Psoas muscle (tissue), 8 donors: ENCODE results near the gene ADISSP. TPM values are rescaled to one million over a fixed set of nuclear protein-coding genes. Genes with fewer than 3 reads are reported as not detected.

Source experiments
- ATAC-seq, 4 donors: fragments of 200-7000 bp; cut with Tn5 transposase; one replicate each; pipeline ENCODE4 v1.9.1; 2020; ENCODE audit warnings: moderate library complexity in 3 of 4, mild to moderate bottlenecking in 2 of 4
- DNase-seq, 2 donors: peaks; one replicate each; pipeline ENCODE4 v3.0.0-alpha.2; 2020
- H3K27ac ChIP-seq: fragments of 200-600 bp; one replicate; pipeline ENCODE4 v1.8.0; 2022
- H3K27me3 ChIP-seq, 3 donors: fragments of 200-600 bp in 1 of 3; one replicate each; pipeline versions ENCODE4 v1.6.1 to v1.8.0; 2013 to 2022; ENCODE audit warnings: low read length in 2 of 3, mild to moderate bottlenecking in 2 of 3, moderate library complexity in 1 of 3; ENCODE audit not compliant: insufficient read depth in 3 of 3
- H3K36me3 ChIP-seq, 2 donors: fragments of 200-600 bp in 1 of 2; one replicate each; pipeline versions ENCODE4 v1.6.1 to v1.8.0; 2013 to 2022; ENCODE audit warnings: low read depth in 1 of 2, mild to moderate bottlenecking in 1 of 2, moderate library complexity in 1 of 2; ENCODE audit not compliant: insufficient read depth in 1 of 2
- H3K4me1 ChIP-seq: fragments of 200-600 bp; one replicate; pipeline ENCODE4 v1.8.0; 2022
- H3K4me3 ChIP-seq: fragments of 200-600 bp; one replicate; pipeline ENCODE4 v1.8.0; 2022; ENCODE audit warnings: mild to moderate bottlenecking
- H3K9me3 ChIP-seq: fragments of 200-600 bp; one replicate; pipeline ENCODE4 v1.8.0; 2022
- CTCF ChIP-seq: fragments of 200-600 bp; IDR thresholded peaks from one replicate; pipeline ENCODE4 v1.8.0; 2022; ENCODE audit warnings: antibody characterized with exemption
- WGBS, 3 donors: extraction: QIAGEN DNeasy Blood & Tissue Kit; methylation state at CpG; one replicate each; pipeline versions ENCODE4 v1.1.6 to v1.1.7; 2013; 5-methylcytosine and 5-hydroxymethylcytosine counted together
- intact Hi-C, 2 donors: fragments of 100-400 bp; cut with DNase I; formaldehyde crosslinking; loops; one replicate each; pipeline versions ENCODE4 v1.11.0 to v1.14.2; 2022
- polyA plus RNA-seq, 3 donors: library from polyadenylated mRNA; stranded (reverse); fragments of 200-250 nt; gene quantifications; one replicate each; pipeline ENCODE4 v1.2.3, GENCODE V29; 2013
- total RNA-seq, 4 donors: library from RNA; stranded (reverse); fragmentation: NEBNext Ultra II Directional in 2 of 4; extraction: Animal tissue kit (Norgen Biotek cat#: 25700) in 2 of 4; gene quantifications; one replicate each; pipeline versions ENCODE4 v1.2.1 to v1.2.4, GENCODE V29; 2021 to 2023
- donor health status: healthy with polysubstance abuse.
- donor health status: DM: no; HTN: no; CAD: no; lungs with moderate emphysema.
- donor health status: Bipolar disorder and iron deficiency.
- donor health status: healthy.
- donor health status: DM: yes; HTN: yes; CAD: no.
- donor health status: DM: no; HTN: no; CAD: no.
- donor health status: DM: no; HTN: no; CAD: no.
- donor health status: DM: yes; HTN: yes; CAD: no.

Gene ADISSP
- total and polyA plus RNA-seq, 7 donors, result 10.7 to 24.7 (median 14.4) TPM

GRCh38 chr20:3764659-3765058 lies 2.9 kb downstream of the ADISSP start:
- Histone ChIP-seq H3K27ac (no peak overlapping the region), H3K36me3 (no peaks in the 10 kb centered on the region), H3K9me3 (no peaks in the 10 kb centered on the region), H3K4me1 (peaks cover 10% of the 10 kb centered on the region), H3K27me3 (no peaks in the 10 kb centered on the region), H3K4me3 (no peak overlapping the region)
- no peak for TF ChIP-seq CTCF
- no peak for ATAC-seq
- intact Hi-C loops, result no loop called here
- DNase-seq, result no peak
- WGBS, 3 donors, result 87 to 95% (median 93%) methylated on average over 3 of the region's 3 CpGs

- Histone ChIP-seq H3K9me3 (no peaks in the 10 kb centered on the region), H3K4me1 (peaks cover 7% of the 10 kb centered on the region), H3K27ac (no peak overlapping the region), H3K27me3 (no peaks in the 10 kb centered on the region), H3K4me3 (no peak overlapping the region), H3K36me3 (no peaks in the 10 kb centered on the region)
- intact Hi-C loops, result no loop called here
- no peak for TF ChIP-seq CTCF
- no peak for ATAC-seq
- no peak for DNase-seq
- 77 to 89% (median 80%) methylated on average over 8 of the region's 8 CpGs for WGBS, 3 donors
Observed at GRCh38 chr20:3763671-3764601, 3.6 kb downstream of the ADISSP start.

- Histone ChIP-seq H3K4me3 (no peak overlapping the region), H3K27ac (no peak overlapping the region), H3K9me3 (no peaks in the 10 kb centered on the region), H3K4me1 (no peaks in the 10 kb centered on the region), H3K27me3 (no peaks in the 10 kb centered on the region), H3K36me3 (no peaks in the 10 kb centered on the region)
- no peak for ATAC-seq
- 76 to 81% (median 77%) methylated on average over 10 of the region's 10 CpGs for WGBS, 3 donors
- DNase-seq, result no peak
- TF ChIP-seq CTCF, result no peak
- intact Hi-C loops, result no loop called here
Observed at GRCh38 chr20:3760655-3761348, 6.8 kb downstream of the ADISSP start.

- TF ChIP-seq CTCF, result no peak
- intact Hi-C loops, result no loop called here
- ATAC-seq, result no peak
- no peaks in the 10 kb centered on the region for H3K27me3 ChIP-seq
- 89 to 91% (median 89%) methylated on average over 11 of the region's 11 CpGs for WGBS, 3 donors
- H3K9me3 ChIP-seq, result no peaks in the 10 kb centered on the region
- H3K4me3 ChIP-seq, result no peak overlapping the region
- H3K36me3 ChIP-seq, result no peaks in the 10 kb centered on the region
- DNase-seq, result no peak
- no peak overlapping the region for H3K27ac ChIP-seq
- no peaks in the 10 kb centered on the region for H3K4me1 ChIP-seq
Observed at GRCh38 chr20:3759884-3760283, 7.7 kb downstream of the ADISSP start.
